Hindlimb muscle (tissue), 1 donor: ENCODE measurements around the gene RYR3. TPM values are rescaled to one million over a fixed set of nuclear protein-coding genes. Genes with fewer than 3 reads are reported as not detected.

Experiments
- DNase-seq: peaks from one replicate; pipeline ENCODE4 v3.0.0-alpha.2; 2013
- polyA plus RNA-seq: library from polyadenylated mRNA; unstranded; fragments of 120-200 nt; gene quantifications from one replicate; pipeline ENCODE4 v1.2.1, GENCODE V29; 2013; ENCODE audit not compliant: insufficient read length

RYR3 gene
- polyA plus RNA-seq, 1 donor = 48.3 TPM

DNA sequence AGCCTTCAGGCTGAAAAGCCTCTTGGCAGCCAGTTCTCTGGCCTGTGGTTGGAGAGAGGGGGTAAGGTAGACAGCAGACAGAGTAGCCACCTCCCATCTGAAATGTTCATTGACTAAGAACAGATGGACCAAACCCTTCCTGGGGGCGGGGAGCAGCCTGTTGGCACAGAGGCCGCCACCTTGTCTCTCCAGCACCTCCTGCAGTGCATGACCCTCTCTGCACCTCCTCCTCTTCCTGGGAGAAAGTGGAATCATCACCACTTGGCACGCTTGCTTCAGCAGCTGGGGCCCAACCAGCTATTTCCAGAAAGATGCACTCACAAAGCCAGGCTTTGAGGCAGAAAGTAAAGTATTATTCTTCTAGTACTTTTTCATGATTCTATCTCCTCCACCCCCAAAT is 344.1 kb downstream of the RYR3 start:
- DNase-seq = peak; percentile 17

GRCh38 chr15:33655488-33655887 is 344.7 kb downstream of the RYR3 start:
- no peak for DNase-seq

DNA sequence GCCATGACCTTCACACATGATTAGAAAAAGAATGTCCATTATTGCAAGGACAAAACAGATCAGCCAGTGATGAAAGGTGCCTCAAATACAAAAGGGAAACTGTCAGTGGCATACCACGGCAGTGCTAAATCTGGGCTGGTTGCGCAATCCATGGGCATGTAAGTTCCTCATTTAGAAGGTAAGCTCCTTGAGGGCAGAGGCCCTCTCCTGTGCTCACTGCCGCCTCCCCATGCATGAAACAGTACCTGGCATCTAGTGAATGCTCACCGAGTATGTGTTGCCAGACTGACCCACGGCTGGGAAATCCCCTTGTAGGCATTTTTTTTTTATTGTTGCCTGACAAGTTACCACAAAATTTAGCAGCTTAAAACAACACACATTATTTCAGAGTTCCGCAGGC is 345.4 kb downstream of the RYR3 start:
- no peak for DNase-seq

GRCh38 chr15:33660151-33660550 is 349.4 kb downstream of the RYR3 start:
- DNase-seq = no peak

GRCh38 chr15:33662014-33662413 is 351.2 kb downstream of the RYR3 start:
- no peak for DNase-seq

- no peak for DNase-seq
These were observed 354.2 kb downstream of the RYR3 start for GRCh38 chr15:33664947-33665346.

DNA sequence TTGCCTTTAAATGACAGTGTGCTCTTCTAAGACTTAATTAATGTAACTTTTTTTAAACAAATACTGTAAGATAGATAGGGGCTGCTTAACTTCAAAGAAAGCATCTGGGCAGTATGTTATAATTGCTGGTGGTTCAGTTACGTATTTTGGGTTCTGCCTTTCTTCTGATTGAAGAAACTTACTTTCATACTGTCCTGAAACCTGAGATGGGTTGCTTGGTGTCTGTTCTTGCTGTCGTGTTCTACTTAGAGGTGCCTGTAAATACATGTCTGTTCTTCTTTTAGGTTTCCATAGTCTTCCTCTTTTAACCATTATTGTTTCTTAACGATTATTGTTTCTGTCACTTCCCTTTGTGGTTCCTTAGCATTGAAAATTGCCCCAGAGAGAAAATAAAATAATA is 359.8 kb downstream of the RYR3 start:
- no peak for DNase-seq

- no peak for DNase-seq
These were observed 360.7 kb downstream of the RYR3 start for GRCh38 chr15:33671456-33671855.

DNA sequence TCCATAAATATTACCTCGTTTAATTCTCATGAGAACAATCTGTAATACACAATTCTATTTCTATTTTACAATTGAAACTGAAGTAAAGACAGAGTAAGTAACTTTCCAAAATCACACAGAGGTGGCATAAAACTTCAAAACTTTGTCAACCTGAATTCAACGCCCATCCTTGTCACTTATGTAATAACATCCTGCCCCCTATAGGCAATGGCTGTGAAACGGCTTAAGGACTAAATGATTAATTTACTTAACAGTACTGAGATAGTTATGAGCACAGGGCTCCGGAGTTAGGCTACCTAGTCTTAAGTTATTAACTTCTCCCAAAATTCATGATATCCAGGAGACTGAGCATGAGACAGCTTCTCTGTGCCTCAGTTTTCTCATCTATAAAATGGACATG is 364.5 kb downstream of the RYR3 start:
- no peak for DNase-seq

GRCh38 chr15:33677238-33677830 is 366.6 kb downstream of the RYR3 start:
- no peak for DNase-seq

DNA sequence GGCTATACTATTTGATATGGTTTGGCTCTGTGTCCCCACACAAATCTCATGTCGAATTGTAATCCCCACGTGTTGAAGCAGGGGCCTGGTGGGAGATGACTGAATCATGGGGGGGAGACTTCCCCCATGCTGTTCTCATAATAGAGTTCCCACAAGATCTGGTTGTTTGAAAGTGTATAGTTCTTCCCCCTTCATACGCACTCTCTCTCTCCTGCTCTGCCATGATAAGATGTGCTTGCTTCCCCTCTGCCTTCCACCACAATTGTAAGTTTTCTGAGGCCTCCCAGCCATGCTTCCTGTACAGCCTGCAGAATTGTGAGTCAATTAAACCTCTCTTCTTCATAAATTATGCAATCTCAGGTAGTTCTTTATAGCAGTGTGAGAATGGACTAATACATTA is 367.4 kb downstream of the RYR3 start:
- DNase-seq = no peak

DNA sequence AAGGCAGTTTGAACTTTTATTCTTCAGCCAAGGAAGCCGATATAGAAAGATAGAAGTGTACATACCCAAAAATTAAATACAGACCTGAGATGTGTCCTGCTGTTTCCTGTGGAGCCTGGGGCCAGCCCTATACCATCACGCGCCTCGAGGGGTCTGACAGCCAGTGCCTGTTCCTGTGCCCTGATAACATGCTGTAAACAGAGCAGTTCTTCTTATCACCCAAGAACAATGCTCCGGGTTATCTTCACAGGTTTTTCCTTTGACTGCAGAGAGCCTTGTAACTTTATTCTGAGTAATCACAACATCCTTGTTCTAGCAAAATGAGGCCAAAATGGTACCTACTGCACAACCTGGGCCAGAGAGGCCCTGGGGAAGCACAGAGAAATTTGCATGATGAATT is 367.8 kb downstream of the RYR3 start:
- no peak for DNase-seq

DNA sequence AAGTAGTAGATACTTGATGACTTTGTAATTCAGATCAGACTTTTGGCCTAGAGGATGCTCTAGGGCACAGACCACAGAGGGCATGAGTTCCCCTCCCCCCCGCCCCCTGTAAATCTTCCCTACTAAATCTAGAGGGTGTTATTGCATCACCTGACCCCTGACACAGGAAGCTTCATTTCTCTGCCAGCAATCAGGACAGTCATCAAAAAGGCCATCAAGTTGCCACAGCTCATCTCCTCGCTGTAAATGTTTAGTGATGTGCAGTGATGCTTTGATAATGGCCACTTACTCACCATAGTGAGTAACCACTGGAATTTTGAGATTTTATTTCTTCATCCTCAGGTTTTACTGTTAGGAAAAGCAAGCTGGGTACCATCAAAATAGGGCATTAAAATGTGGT is 368.3 kb downstream of the RYR3 start:
- DNase-seq = no peak

GRCh38 chr15:33680336-33680735 is 369.6 kb downstream of the RYR3 start:
- no peak for DNase-seq

DNA sequence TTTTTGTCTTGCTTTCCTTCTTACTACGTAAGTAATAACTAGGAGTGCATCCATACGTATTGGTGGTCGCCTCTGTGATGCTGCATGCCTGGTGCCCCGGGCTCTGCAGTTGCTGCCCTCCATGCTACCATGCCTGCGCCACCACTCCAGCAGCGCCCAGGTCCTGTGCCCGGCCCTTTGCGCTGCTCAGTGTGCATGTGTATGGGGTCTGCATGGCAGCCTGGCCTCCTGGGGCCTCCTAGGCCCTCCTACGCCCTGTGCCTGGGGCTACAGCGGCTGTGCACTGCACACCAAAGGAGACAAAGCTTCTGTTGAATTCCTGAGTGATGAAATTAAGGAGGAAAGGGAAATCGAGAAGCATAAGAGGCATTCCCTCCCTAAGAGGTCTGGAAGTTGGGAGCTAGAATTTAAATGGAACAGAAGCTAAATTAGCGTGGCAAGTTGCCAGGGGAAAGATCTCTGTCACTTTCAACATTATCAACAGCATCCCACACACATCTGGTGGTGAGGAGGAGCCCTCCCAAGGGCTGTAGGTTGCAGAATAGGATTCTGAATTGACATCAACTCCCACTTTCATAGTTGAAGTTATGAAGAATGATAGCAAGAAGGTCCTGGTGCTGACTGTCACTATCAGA is 382.5 kb downstream of the RYR3 start:
- no peak for DNase-seq

DNA sequence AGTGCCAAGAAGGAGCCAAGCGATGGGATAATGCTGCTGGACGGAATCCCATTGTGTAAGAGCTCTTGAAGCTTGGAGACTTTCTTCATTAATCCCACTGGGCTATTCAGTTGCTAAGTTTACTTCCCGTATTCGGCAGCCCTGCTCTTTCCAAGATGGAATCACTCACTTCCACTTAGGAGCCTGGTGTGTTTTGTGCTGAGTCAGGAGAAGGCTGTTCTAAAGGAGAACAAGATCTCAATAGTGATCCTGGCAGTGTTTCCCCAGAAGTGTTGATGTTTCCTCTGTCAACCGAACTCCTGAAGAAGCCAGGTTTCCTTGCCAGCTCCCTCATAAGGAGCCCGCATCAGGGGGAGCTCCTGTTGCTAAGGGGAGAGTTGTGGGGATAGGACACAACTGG is 387.4 kb downstream of the RYR3 start:
- DNase-seq = no peak

DNA sequence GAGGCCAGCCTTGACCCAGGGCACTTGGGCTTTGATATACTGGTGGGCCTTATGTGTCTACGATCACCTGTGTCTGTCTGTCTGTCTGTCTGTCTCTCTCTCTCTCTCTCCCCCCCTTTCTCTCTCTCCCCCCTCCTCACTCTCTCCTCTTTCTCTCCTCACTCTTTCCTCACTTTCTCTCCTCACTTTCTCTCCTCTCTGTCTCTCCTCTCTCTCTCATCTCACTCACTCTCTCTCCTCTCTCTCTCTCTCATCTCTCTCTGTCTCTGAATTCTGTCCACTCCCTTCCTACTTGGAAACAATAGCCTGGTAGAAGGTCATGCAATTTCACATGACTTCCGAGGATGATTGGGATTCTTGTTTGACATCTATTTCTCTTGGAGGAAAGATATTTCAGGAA is 388.4 kb downstream of the RYR3 start:
- DNase-seq = no peak

GRCh38 chr15:33699691-33700447 is 389.1 kb downstream of the RYR3 start:
- no peak for DNase-seq

DNA sequence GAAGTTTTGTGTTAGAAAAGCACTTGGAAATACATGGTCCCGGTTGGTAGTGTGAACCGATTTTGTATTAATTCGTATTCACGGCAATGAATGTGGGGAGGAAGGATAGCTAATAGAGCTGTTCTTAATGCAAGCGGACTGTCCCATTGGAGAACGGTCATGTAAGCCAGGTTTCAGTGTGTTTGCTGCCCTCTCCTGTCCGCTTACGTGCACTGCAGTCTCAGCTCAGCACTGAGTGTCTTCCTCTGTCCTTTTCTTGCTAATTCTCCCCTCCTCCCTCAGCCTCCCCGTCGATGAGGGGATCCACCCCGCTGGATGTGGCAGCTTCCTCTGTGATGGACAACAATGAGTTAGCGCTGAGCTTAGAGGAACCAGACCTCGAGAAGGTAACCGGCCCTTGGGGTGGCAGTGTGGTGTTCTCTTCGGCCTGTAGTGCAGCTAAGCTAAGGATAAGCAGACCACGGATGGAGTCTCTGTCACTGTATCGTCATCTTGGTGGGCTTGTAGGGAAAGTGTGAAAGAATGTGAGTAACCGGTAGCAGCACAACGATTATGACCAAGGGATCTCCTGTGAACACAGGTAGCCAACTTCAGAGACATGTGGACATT is 390.0 kb downstream of the RYR3 start:
- peak; percentile 67 for DNase-seq

- no peak for DNase-seq
These were observed 390.5 kb downstream of the RYR3 start for GRCh38 chr15:33701304-33701696.

DNA sequence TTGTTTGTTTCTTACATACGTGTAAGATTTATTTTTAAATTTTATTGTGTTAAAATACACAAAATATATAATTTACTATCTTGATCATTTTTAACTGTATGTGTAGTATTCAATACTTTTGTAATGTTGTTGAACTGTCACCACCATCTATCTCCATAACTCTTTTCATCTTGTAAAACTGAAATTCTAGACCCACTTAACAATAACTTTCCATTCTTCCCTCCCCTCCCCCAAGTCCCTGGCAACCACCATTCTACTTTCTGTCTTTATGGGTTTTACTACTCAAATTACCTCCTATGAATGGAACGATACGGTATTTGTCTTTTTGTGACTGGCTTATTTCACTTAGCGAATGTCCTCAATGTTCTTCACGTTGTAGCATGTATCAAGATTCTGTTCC is 395.4 kb downstream of the RYR3 start:
- no peak for DNase-seq

DNA sequence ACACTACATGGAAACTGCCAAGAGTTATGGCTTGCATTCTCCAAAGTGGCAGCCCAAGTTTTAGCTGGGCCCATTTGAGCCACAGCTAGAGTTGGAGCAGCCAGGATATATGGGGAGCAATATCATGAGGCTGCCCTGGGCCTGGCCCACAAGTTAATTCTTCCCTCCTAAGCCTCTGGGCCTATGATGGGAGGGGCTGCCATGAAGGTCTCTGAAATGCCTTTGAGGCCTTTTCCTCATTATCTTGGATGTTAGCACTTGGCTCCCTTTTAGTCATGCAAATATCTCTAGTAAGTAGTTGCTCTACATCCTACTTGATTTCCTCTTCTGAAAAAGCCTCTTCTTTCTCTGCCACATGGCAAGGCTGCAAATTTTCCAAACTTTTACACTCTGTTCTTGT is 400.0 kb downstream of the RYR3 start:
- DNase-seq = no peak

DNA sequence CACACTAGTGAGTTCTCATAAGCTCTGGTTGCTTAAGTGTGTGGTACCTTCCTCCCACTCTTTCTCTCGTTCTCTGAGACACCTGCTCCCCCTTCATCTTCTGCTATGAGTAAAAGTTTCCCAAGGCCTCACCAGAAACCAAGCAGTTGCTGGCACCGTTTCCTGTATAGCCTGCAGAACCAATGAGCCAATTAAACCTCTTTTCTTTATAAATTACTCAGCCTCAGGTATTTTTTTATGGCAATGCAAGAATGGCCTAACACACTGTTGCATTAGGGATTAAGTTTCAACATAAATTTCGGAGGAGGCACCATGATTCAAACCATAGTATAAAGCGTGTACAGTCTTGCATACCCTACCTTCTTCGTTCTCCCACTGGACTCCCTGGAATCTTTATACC is 405.3 kb downstream of the RYR3 start:
- no peak for DNase-seq

DNA sequence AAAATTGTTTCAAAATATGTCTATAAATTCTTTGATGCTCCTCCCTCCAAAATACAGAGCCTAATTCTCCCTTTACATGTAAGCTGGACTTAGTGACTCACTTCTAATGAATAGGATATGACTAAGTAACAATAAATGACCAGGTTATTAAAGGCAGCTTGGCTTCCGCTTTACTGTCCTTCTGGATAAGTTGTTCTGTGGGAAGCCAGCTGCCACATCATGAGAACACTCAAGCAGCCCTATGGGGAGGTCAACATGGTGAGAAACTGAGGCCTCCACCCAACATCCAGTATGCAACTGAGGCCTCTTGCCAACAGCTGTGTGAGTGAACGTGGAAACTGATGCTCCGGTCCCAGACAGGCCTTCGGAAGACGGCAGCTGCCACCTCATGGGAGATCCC is 410.2 kb downstream of the RYR3 start:
- no peak for DNase-seq
